ENCODE measurements around the gene CD6. TPM values are rescaled to one million over a fixed set of nuclear protein-coding genes. Genes with fewer than 3 reads are reported as not detected.

Gene CD6
- total RNA-seq, 1 experiment from 2014 or later, result 0.23 TPM

DNA sequence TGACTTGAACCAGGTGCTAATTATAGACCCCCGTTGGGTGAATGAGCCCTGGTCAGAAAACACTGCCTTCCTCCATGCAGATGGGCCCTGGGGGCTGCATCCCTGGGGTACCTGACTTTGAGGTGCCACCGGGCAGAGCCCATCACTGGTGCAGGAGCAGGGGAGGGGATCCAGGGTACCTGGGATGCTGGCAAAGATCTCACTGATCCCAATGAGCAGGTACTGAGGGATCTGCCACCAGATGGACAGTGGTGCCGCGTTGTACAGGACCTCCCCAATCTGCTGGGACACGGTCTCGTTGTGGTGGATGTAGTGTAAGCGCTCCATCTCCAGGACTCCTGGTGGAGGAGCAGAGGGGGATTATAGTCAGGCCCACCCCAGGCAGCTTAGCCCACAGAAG is 32.2 kb upstream of the CD6 start:
- ChIA-PET POLR2A (no interaction called here), CTCF (interaction anchor here (1.0 kb wide), 1 partner anchor 356 kb away, joined by 3 read pairs; the partner anchor contains the start of gene VWCE)
- no peak overlapping the region for H3K4me3 Mint-ChIP-seq (ENCODE audit: unreplicated experiment)
- H3K9me3 Mint-ChIP-seq (ENCODE audit: unreplicated experiment), result no peaks in the 10 kb centered on the region
- no peak overlapping the region for H3K4me3 ChIP-seq (ENCODE audit: low read depth, low read length)
- peaks cover 13% of the 10 kb centered on the region for H3K4me1 Mint-ChIP-seq (ENCODE audit: low read depth, unreplicated experiment)
- H3K36me3 ChIP-seq (ENCODE audit: control insufficient read depth, insufficient read depth, low read length), result no peaks in the 10 kb centered on the region
- H3K4me1 ChIP-seq, result no peaks in the 10 kb centered on the region; the same call in none of the 2 replicates
- TF ChIP-seq, protein P1, sequence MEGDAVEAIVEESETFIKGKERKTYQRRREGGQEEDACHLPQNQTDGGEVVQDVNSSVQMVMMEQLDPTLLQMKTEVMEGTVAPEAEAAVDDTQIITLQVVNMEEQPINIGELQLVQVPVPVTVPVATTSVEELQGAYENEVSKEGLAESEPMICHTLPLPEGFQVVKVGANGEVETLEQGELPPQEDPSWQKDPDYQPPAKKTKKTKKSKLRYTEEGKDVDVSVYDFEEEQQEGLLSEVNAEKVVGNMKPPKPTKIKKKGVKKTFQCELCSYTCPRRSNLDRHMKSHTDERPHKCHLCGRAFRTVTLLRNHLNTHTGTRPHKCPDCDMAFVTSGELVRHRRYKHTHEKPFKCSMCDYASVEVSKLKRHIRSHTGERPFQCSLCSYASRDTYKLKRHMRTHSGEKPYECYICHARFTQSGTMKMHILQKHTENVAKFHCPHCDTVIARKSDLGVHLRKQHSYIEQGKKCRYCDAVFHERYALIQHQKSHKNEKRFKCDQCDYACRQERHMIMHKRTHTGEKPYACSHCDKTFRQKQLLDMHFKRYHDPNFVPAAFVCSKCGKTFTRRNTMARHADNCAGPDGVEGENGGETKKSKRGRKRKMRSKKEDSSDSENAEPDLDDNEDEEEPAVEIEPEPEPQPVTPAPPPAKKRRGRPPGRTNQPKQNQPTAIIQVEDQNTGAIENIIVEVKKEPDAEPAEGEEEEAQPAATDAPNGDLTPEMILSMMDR (IDR thresholded peaks at IDR 0.05; ENCODE audit: insufficient read depth in 1 of 2, low read depth in 1 of 2, low read length in 1 of 2, severe bottlenecking in 1 of 2, unreplicated experiment in 1 of 2), result no peak
- no peaks in the 10 kb centered on the region for H3K9me3 ChIP-seq
- H3K27me3 Mint-ChIP-seq (ENCODE audit: insufficient read depth, unreplicated experiment), result no peaks in the 10 kb centered on the region
- BruUV-seq (replicated peaks), result no TSS peak
- peak overlapping the region; percentile 28 for H3K27ac Mint-ChIP-seq (ENCODE audit: unreplicated experiment)
- no peaks in the 10 kb centered on the region for H3K27me3 ChIP-seq (replicated peaks; ENCODE audit: control insufficient read depth, insufficient read depth, low read length)
- DNase-seq, result no peak
- H3K36me3 Mint-ChIP-seq (ENCODE audit: insufficient read depth, unreplicated experiment), result peaks cover 15% of the 10 kb centered on the region
- intact Hi-C loops (cut with micrococcal nuclease; ENCODE audit: unreplicated experiment), result no loop called here

DNA sequence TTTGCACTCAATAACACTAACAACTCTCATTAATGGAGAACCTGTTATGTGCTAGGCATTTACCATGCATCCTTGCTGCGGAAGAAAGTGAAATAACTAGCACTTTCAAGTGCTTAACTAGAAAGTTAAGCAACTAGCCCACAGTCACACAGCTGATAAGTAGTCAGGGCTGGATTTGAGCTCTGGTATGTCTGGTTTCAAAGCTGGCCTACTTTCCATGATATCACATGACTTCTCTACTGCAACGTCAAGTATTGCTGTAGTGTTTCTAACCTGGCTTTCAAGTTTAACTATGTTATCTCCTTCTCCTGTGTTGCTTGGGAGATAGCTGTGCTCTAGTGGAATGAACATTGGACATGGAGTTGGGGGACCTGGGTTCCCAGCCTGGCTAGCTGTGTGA is 31.6 kb upstream of the CD6 start:
- H3K27me3 Mint-ChIP-seq (ENCODE audit: insufficient read depth, unreplicated experiment), result no peaks in the 10 kb centered on the region
- H3K4me1 ChIP-seq, result no peaks in the 10 kb centered on the region; the same call in none of the 2 replicates
- H3K9me3 ChIP-seq, result no peaks in the 10 kb centered on the region
- H3K4me3 Mint-ChIP-seq (ENCODE audit: unreplicated experiment), result no peak overlapping the region
- DNase-seq, result peak in 1 of 2 experiments; percentile 53
- no peaks in the 10 kb centered on the region for H3K9me3 Mint-ChIP-seq (ENCODE audit: unreplicated experiment)
- H3K36me3 ChIP-seq (ENCODE audit: control insufficient read depth, insufficient read depth, low read length), result no peaks in the 10 kb centered on the region
- TF ChIP-seq, protein P1 (IDR thresholded peaks at IDR 0.05; ENCODE audit: insufficient read depth in 1 of 2, low read depth in 1 of 2, low read length in 1 of 2, severe bottlenecking in 1 of 2, unreplicated experiment in 1 of 2), result no peak
- POLR2A ChIA-PET, result no interaction called here
- intact Hi-C loops (cut with micrococcal nuclease; ENCODE audit: unreplicated experiment), result loop anchor here (2.0 kb wide), 1 partner anchor 33 kb away; the partner anchor contains the start of gene PRPF19
- no peaks in the 10 kb centered on the region for H3K27me3 ChIP-seq (replicated peaks; ENCODE audit: control insufficient read depth, insufficient read depth, low read length)
- CTCF ChIA-PET, result interaction anchor here (0.8 to 1.0 kb wide), 2 partner anchors 25 to 355 kb away, joined by 3 to 5 read pairs; partner anchors contain the start of gene VWCE
- H3K36me3 Mint-ChIP-seq (ENCODE audit: insufficient read depth, unreplicated experiment), result peaks cover 15% of the 10 kb centered on the region
- H3K4me1 Mint-ChIP-seq (ENCODE audit: low read depth, unreplicated experiment), result peaks cover 13% of the 10 kb centered on the region
- H3K4me3 ChIP-seq (ENCODE audit: low read depth, low read length), result no peak overlapping the region
- H3K27ac Mint-ChIP-seq (ENCODE audit: unreplicated experiment), result no peak overlapping the region
- BruUV-seq (replicated peaks), result no TSS peak

DNA sequence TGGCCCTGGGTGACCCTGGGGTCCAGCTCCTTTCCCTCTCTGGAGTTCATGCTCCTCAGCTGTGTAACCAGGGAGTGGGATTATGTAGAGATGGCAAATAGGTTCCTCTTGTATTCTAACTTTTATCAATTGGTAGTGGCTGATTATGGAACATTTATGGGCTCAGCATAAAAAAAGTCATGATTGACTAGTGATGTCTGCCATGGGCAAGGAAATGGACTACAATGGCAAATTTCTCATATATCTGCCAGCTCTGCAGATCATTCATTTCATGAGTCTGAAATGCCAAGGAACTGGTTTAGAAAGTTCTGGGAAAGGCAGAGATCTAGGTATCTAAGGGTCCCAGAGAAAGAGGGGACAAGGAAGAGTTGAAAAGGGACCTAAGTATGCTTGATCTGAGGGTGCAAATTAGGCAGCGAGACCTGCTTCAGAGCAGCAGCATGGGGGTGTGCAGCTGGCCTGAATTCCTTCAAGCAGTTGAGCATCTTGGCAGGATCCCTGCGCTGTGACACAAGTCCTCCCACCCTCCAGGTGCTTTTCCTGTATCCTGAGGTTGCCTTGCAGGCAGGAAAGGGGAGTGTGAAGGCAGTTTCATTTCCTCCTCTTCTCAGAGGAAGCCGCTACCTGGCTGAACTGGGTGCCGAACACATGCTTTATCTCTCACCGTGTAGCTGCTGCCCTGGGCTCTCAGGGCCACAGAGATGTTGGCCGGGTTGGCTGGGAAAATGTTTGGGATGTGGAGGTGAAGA is 29.9 kb upstream of the CD6 start:
- no peaks in the 10 kb centered on the region for H3K9me3 ChIP-seq
- Mint-ChIP-seq H3K36me3 (ENCODE audit: insufficient read depth, unreplicated experiment) (peaks cover 9% of the 10 kb centered on the region), H3K27me3 (ENCODE audit: insufficient read depth, unreplicated experiment) (no peaks in the 10 kb centered on the region), H3K9me3 (ENCODE audit: unreplicated experiment) (no peaks in the 10 kb centered on the region), H3K27ac (ENCODE audit: unreplicated experiment) (no peak overlapping the region), H3K4me1 (ENCODE audit: low read depth, unreplicated experiment) (peaks cover 13% of the 10 kb centered on the region), H3K4me3 (ENCODE audit: unreplicated experiment) (no peak overlapping the region)
- BruUV-seq (replicated peaks), result no TSS peak
- no peak overlapping the region for H3K4me3 ChIP-seq (ENCODE audit: low read depth, low read length)
- H3K4me1 ChIP-seq, result no peaks in the 10 kb centered on the region; the same call in none of the 2 replicates
- intact Hi-C loops (cut with micrococcal nuclease; ENCODE audit: unreplicated experiment), result loop anchor here (2.0 kb wide), 1 partner anchor 35 kb away; the partner anchor contains the start of gene PRPF19
- TF ChIP-seq, protein P1 (IDR thresholded peaks at IDR 0.05; ENCODE audit: insufficient read depth in 1 of 2, low read depth in 1 of 2, low read length in 1 of 2, severe bottlenecking in 1 of 2, unreplicated experiment in 1 of 2), result no peak
- ChIA-PET CTCF (interaction anchor here (0.7 kb wide), 1 partner anchor 925 kb away, joined by 4 read pairs; no protein-coding TSS in a partner anchor), POLR2A (no interaction called here)
- H3K36me3 ChIP-seq (ENCODE audit: control insufficient read depth, insufficient read depth, low read length), result no peaks in the 10 kb centered on the region
- no peak for DNase-seq
- no peaks in the 10 kb centered on the region for H3K27me3 ChIP-seq (replicated peaks; ENCODE audit: control insufficient read depth, insufficient read depth, low read length)
